ENCODE results near the gene NKPD1.

DNA sequence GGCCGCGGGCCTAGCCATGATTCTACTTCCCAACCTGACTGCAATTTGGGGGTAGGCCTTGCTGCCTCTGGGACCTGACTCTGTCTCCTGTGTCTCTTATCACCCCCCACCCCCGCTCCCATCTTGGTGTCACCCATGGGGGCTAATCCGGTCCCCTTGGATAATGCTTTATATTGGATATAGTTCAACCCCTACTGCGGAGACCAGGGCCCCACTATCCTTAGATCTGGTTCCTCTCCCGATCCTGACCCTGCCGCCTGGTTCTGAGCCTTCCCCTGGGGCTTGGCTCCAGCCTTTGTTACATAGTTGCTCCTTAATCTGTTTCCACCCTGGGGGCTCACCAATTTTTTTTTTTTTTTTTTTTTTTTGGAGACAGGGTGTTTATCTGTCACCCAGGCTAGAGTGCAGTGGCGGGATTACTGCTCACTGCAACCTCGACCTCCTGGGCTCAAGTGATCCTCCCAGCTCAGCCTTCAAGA, 19.1 kb upstream of the NKPD1 start:
- TF ChIP-seq, protein P1, sequence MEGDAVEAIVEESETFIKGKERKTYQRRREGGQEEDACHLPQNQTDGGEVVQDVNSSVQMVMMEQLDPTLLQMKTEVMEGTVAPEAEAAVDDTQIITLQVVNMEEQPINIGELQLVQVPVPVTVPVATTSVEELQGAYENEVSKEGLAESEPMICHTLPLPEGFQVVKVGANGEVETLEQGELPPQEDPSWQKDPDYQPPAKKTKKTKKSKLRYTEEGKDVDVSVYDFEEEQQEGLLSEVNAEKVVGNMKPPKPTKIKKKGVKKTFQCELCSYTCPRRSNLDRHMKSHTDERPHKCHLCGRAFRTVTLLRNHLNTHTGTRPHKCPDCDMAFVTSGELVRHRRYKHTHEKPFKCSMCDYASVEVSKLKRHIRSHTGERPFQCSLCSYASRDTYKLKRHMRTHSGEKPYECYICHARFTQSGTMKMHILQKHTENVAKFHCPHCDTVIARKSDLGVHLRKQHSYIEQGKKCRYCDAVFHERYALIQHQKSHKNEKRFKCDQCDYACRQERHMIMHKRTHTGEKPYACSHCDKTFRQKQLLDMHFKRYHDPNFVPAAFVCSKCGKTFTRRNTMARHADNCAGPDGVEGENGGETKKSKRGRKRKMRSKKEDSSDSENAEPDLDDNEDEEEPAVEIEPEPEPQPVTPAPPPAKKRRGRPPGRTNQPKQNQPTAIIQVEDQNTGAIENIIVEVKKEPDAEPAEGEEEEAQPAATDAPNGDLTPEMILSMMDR (IDR thresholded peaks at IDR 0.05; ENCODE audit: low read length) = no peak
- no peak for TF ChIP-seq EZH2 (optimal IDR thresholded peaks at IDR 0.05; ENCODE audit: low read depth, low read length)
- TF ChIP-seq EZH2phosphoT487 (IDR thresholded peaks at IDR 0.05; ENCODE audit: low read length) = no peak

Measured in MM.1S (cell line).